ENCODE results near the gene MISP3.

DNA sequence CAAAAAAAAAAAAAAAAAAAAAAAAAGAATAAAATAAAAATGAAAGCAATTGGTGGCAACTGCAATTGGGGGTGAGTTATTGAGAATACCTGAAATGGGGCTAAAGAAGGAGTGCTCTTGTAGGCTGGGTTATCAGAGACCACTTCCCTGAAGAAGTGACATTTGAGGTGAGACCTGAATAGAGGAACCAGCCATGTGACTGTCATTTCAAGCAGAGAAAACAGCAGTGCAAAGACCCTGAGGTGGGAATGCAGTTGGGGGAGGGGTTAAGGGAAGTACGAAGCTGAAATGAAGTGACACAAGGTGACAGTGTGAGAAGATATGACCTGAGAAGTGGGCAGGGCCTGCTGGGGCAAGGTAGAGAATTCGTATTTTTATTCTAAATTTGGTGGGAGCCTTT lies 6.5 kb upstream of the MISP3 start:
- TF ChIP-seq POLR2A (IDR thresholded peaks at IDR 0.05) (no peak), CTCF (IDR thresholded peaks at IDR 0.05) (no peak), EP300 (IDR thresholded peaks at IDR 0.05) (no peak)

Measured in suprapubic skin (tissue), 3 donors.